Amygdala (tissue), 56 donors: ENCODE results near the gene FER.

ENCODE experiments used
- DNase-seq, 56 donors: peaks; one replicate each; lab custom pipeline; 2025; lab: John Stamatoyannopoulos, UW

The FER gene

GRCh38 chr5:109089191-109089590, 341.5 kb downstream of the FER start:
- DNase-seq: no peak

- no peak for DNase-seq
Measured at GRCh38 chr5:109099081-109099480, 351.4 kb downstream of the FER start.

GRCh38 chr5:109100971-109101370, 353.3 kb downstream of the FER start:
- no peak for DNase-seq

- DNase-seq: no peak
Measured at GRCh38 chr5:109102096-109102690, 354.5 kb downstream of the FER start.

- no peak for DNase-seq
Measured at GRCh38 chr5:109105631-109106267, 358.1 kb downstream of the FER start.

GRCh38 chr5:109111680-109112079, 364.0 kb downstream of the FER start:
- no peak for DNase-seq

GRCh38 chr5:109113608-109114007, 365.9 kb downstream of the FER start:
- no peak for DNase-seq

GRCh38 chr5:109121225-109121624, 373.5 kb downstream of the FER start:
- no peak for DNase-seq

- no peak for DNase-seq
Measured at GRCh38 chr5:109125755-109126429, 378.2 kb downstream of the FER start.

- no peak for DNase-seq
Measured at GRCh38 chr5:109126481-109126880, 378.8 kb downstream of the FER start.

- DNase-seq: no peak
Measured at GRCh38 chr5:109136906-109137305, 389.2 kb downstream of the FER start.

- no peak for DNase-seq
Measured at GRCh38 chr5:109141222-109142200, 393.8 kb downstream of the FER start.

- DNase-seq: no peak
Measured at GRCh38 chr5:109143031-109143430, 395.3 kb downstream of the FER start.

GRCh38 chr5:109145139-109145538, 397.4 kb downstream of the FER start:
- DNase-seq: no peak

GRCh38 chr5:109146591-109146990, 398.9 kb downstream of the FER start:
- DNase-seq: no peak

- DNase-seq: no peak
Measured at GRCh38 chr5:109152565-109152964, 404.9 kb downstream of the FER start.

- DNase-seq: no peak
Measured at GRCh38 chr5:109155625-109156024, 407.9 kb downstream of the FER start.

- no peak for DNase-seq
Measured at GRCh38 chr5:109156885-109157284, 409.2 kb downstream of the FER start.

GRCh38 chr5:109160468-109160867, 412.8 kb downstream of the FER start:
- no peak for DNase-seq

- no peak for DNase-seq
Measured at GRCh38 chr5:109161914-109162683, 414.4 kb downstream of the FER start.
